ENCODE data around the gene SYNPR.
"Not testable (repeated sequence)": the region's sequence is repeated elsewhere in the genome, so short reads cannot be mapped to it uniquely, and the experiment has no call there.

SYNPR gene

DNA sequence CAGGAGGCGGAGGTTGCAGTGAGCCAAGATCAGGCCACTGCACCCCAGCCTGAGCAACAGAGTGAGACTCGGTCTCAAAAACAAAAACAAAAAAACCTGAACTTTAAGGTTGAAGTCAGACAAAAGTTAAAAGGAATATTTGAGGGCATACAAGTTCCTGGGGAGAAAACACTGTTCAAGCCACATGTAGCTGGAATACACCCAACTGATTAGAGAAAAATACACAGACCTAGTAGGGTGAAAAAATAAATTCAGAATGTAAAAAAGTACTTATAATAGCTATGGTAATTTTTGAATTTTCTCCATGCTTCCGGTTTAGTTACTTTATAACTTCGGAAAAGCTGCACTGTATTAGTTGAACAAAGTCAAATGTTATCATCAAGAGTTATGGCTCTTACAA lies 331.7 kb downstream of the SYNPR start:
- no peak for DNase-seq (ENCODE audit: low spot score)
- FAIRE-seq: no peak

DNA sequence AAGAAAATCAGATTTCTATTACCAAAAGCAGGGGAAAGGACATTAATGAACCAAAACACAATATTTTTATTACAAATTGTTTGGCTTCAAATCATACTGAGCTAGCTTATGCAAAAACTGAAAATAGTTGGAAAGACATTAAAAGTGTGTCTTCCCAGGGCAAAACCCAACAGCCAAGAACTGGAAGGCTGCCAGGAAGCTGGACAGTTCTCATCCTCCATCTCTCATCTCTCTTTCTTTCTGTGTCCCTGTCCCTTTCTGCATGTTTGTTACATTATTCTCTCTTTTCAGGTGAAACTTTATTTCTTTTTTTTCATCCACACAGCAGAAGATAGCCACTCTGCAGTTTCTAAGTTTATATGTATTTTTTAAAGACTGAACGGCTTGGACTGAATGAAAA lies 333.3 kb downstream of the SYNPR start:
- DNase-seq (ENCODE audit: low spot score) (no peak), FAIRE-seq (no peak)

DNA sequence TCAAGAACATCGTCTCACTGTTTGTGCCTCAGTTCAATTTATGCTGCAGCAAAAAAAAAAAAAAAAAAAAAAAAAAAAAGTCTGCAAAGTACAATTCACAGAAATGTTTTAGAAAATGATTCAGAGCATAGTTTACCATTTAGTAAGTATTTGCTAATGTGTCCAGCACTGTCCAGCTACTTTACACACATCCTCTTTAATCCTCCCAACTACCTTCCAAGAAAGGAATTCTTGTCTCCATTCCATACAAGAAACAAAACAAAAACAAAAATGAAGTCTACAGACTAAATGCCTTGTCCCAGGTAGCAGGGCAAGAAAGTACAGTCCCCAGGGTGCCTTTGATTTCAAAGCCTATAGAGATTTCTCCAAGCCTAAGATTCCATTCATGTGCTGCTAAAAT lies 335.5 kb downstream of the SYNPR start:
- no peak for DNase-seq (ENCODE audit: low spot score)
- FAIRE-seq: no peak

DNA sequence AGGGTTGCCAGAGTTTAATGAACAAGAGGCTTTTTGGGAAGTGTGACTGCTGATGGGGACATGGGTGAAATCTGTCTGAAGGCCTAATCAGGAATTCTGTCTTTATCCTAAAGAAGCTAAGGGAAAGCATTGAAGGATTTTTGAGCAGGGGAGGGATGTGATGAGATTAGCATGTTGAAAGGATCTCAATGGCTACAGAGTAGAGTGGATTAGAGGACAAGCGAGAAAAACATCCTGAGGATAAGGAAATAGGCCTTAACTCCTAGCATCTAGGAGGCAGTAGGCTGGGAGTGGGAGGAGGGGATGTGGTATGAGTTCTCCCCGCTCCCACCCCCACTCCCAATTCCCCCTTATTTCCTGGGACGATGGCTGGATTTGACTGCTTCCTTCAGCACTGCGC lies 339.3 kb downstream of the SYNPR start:
- FAIRE-seq: no peak
- no peak for DNase-seq (ENCODE audit: low spot score)

DNA sequence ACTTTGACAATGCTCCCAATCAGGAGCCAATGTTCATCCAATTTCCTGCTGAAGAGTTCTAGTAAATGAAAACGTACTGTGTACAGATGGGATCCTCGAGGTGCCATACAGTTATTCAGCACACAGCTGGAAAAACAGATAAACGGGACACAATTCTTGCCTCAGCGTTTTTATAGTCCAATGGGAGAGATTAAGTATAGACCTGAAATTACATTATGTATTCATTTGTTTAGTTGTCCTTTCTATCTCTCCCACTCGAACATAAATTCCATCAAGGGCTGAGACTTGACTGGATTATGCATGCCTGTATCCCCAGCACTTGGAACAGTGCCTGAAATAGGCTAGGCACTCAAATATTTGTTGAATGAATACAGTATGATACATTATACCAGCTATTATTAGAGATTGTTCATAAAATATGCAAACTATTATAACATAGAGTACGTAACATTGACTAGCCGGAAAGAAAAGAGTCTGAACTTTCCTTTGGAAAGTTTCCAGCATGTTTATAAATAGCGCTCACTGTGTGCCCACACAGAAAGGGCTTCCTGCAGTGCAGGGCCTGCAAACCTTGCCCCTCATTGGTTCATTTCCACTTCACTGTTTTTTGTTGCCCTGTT lies 346.9 kb downstream of the SYNPR start:
- DNase-seq (ENCODE audit: low spot score) (no peak), FAIRE-seq (no peak)

DNA sequence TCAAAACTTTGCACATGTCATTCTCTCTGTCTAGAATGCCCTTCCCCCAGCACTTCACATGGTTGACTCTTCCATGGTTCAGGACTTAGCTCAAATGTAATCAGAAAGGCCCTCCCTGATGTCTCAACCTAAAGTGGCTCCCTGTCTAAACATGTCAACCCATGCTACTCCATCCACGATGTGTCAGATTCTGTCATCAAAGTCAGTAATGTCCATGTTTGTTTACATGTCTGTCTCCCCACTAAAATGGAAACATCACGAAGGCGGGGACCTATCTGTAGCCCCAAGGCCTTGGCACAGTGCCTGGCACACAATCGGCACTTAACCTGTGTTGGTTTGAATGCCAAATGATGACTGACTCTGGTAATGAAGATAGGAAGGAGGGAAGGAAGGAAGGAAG lies 353.6 kb downstream of the SYNPR start:
- FAIRE-seq: no peak
- no peak for DNase-seq (ENCODE audit: low spot score)

DNA sequence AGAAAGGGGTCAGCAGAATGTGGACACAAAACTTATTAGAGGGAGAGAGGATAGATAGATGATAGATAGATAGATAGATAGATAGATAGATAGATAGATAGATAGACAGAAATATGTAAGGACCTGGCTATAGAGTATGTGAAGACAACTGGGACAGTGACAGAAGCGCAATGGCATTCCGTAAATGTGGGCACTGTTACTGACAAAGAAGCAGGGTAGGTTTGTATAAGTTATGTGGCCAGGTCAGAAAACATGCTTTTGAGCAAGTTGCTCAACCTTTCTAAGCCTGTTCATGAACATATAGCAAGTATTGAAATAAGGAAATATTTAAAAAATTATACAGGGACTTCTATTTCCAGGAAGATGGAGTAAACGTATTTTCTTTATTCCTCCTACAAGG lies 357.1 kb downstream of the SYNPR start:
- DNase-seq (ENCODE audit: low spot score) (no peak), FAIRE-seq (no peak)

DNA sequence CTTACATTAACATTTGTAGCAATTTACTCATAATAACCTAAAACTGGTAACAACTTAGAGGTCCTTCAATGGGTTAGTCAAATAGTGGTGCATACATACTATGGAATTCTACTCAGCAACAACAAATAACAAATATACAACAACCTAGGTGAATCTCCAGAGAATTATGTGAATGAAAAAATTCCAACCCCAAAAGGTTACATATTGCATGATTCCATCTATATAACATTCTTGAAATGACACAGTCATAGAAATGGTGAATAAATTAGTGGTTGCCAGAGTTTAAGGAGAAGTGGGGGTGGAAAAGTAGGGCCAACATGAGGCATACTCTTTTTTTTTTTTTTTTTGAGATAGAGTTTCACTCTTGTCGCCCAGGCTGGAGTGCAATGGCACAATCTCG lies 361.7 kb downstream of the SYNPR start:
- no peak for FAIRE-seq
- DNase-seq (ENCODE audit: low spot score): no peak

DNA sequence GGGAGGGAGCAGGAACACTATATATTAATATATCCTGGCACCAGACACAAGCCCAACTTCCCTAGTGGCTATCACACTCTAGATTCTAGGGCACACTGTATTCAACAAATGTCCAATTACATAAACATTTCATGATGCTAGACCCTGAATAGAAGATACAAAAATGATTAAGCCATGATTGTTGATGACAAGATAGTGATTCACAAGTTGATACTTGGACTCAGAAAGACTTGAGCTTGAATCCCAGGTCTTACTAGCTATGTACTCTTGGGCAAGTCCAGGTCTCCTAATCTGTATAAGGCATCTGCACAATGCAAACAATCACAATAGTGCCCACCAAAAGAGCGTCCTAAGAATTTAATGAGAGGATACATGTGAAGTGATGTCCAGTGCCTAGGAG lies 364.4 kb downstream of the SYNPR start:
- DNase-seq (ENCODE audit: low spot score): no peak
- FAIRE-seq: no peak

DNA sequence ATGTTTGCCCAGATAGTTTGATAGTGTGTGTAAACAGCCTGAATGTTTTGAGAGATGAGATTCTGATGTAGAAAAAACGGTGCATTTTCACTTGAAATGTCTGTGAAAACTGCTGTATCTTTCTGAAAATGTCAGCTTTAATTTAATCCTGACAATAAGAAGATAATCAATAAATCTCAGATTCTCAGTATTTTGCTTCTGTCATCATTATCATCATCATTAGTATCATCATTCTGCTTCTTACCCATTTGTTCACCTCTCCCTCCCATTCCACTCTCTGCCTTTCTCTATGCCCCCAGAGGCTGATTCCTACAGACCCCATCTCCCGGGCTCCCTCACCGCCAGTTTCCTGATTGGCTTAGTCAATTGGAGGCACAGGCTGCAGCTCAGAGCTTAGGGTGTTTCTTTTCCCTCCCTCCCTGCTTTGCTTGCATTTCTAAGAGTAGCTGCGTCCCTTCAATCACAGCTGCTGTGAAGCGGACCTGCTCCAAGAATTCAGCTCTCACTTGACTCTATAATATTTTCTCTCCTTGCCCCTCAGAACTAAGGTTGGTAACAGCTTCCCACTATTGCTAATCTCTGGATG lies 366.2 kb downstream of the SYNPR start:
- FAIRE-seq: no peak
- DNase-seq (ENCODE audit: low spot score): no peak

DNA sequence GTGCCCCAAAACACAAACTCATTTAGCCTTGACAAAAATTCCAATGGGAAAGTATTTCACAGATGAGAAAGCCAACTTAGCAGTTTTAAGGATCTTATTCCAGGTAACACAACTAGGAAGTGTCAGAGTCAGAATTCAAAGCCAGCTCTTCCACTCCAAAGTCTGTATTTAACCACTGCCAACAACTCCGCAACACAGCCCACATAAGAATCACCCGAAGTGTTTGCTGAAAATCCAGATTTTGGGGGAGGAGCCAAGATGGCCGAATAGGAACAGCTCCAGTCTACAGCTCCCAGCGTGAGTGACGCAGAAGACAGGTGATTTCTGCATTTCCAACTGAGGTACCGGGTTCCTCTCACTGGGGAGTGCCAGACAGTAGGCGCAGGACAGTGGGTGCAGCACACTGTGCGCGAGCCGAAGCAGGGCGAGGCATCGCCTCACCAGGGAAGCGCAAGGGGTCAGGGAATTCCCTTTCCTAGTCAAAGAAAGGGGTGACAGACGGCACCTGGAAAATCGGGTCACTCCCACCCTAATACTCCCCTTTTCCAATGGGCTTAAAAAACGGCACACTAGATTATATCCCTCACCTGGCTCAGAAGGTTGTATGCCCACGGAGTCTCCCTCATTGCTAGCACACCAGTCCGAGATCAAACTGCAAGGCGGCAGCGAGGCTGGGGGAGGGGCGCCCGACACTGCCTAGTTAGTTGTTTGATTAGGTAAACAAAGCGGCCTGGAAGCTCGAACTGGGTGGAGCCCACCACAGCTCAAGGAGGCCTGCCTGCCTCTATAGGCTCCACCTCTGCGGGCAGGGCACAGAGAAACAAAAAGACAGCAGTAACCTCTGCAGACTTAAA lies 367.0 kb downstream of the SYNPR start:
- not testable (repeated sequence) for DNase-seq (ENCODE audit: low spot score); FAIRE-seq

DNA sequence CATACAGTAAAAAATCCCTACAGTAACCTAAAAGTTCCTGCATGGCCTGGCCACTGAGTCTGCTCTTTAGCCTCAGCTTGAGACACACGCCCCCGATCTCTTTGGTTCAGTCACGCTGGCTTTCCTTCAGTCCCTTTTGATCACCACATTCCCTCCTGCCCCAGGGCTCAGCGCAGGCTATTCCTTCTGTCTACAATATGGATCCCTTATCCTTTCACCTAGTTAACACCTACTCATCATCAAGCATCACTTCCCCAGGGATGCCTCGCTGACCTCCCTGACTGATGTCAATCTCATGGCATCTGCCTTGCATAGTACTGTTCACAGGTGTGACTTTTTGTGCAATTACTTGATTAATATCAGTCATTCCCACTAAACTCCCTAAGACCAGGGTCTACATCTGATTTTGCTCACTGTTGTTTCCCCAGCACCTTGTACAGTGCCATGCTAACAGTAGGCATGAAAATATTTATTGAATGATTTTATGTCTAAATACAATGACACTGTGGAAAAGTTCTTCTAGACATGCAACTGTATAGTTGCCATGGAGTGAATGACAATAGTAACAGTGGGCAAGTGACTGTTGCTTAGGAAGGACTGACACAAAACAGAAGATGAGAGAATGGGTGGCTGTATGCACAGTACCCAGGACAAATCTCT lies 374.1 kb downstream of the SYNPR start, which contains the start of gene SNTN:
Gene SNTN, plus strand, starts transcription at position 610 of the 660 bp plus-strand sequence. Its CDS starts 13 bp downstream, at position 623.
- DNase-seq (ENCODE audit: low spot score) (no peak), FAIRE-seq (no peak)

DNA sequence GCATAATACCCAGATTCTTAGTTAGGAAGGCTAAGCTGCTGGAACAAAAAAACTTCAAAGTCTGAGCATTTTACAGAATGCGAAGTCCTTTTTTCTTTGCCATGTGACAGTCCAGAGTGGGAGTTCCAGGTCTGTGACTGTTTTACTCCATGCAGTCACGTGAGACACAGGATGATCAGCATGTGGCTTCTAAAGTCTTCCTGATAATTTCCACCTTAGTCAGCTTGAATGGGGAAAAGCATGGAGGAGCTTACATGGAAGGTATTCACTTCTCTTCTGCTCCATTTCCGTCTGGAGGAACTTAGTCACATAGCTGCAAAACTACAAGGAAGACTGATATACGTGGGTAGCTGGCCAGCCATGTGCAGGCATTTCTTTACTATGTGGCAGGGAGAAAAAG lies 376.1 kb downstream of the SYNPR start:
- DNase-seq (ENCODE audit: low spot score) (peak; percentile 15), FAIRE-seq (no peak)

DNA sequence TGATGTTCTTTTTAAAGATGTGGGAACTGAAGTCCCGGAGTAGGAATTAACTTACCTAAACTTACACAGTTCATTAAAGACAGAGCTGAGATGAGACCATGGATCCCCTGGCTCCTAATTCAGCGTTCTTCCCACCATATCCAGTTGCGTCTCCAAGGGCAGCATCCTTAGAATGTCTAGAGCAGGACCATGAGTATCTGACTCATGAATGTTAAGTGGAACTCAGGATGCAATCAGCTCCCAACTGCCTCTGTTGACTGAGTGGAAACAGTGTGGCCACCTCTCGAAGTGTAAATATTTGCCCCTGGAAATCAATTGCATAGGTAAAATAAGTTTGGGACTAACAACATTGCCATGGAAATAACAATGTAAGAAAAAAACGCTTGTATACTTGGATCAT lies 376.8 kb downstream of the SYNPR start:
- DNase-seq (ENCODE audit: low spot score) (no peak), FAIRE-seq (no peak)

DNA sequence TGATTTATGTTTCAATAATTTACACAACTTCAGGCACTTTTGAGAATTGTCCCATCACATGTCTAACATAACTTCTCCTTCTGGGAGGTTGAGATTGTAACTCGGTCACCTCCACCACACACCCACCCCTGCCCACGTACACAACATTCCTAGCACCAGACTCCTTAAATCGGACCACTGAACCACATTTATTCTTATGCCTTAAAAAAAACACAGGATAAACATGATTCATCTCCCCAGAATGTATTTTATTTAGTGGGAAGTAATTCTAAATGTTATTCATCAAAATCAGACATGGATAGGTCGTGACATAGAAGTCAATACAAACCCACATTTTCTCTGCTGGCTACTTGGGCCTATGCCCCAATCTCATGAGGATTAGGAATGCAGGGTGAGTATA lies 377.4 kb downstream of the SYNPR start:
- FAIRE-seq: peak; percentile 77
- DNase-seq (ENCODE audit: low spot score): peak; percentile 80

DNA sequence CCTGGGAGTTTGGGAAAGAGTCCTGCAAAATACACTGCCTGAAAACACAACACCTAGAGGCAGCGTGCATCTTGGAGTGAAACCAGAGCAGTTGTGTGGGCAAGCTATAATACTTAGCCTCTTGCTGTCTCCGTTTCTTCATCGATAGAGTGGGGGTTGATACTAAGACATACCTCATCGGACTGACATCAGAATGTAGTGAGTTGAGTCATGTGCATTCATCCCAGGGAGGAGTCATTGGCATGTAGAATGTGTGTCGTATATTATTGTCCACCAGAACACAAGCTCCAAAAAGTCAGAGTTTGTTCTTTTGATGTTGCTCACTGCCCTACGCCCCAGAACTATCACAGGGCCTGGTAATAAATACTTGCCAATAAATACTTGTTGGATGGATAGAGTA lies 378.7 kb downstream of the SYNPR start:
- no peak for FAIRE-seq
- DNase-seq (ENCODE audit: low spot score): peak; percentile 71

DNA sequence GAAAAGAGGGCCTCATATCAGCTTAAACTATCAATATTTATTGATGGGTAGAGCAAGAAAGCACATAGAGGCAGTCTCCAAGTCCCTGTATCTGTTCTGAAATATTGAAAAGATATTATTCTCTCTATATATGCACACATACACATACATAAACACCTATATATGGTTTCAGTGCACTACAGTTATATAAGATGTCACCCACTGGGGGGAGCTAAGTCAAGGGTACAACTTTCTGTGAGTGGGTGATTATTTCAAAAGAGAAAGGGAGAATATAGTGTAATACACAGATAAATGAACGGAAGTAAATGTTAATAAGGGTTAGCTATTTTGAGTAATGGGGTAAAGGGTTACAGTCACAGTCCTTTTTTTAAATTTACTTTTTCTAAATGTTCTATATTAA lies 383.1 kb downstream of the SYNPR start:
- DNase-seq (ENCODE audit: low spot score) (no peak), FAIRE-seq (no peak)

DNA sequence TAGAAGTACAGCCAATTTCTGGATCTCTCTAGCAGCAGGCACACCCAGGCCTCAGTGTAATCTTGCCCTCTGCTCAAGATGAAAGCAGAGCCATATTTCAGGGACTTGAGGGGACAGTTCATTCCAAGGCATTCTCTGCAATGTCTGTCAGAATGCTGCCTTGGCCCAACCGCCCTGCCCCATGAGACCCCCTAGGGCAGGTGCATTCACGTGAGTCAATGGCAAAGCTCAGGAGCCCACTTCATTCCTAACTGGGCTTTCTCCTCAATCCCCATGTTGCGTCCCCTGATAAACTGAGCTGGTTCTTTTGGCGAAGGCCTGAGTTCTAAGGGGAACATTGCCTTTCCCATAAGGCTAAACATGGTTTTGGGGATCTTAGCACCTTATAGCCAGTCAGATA lies 383.9 kb downstream of the SYNPR start:
- FAIRE-seq: no peak

DNA sequence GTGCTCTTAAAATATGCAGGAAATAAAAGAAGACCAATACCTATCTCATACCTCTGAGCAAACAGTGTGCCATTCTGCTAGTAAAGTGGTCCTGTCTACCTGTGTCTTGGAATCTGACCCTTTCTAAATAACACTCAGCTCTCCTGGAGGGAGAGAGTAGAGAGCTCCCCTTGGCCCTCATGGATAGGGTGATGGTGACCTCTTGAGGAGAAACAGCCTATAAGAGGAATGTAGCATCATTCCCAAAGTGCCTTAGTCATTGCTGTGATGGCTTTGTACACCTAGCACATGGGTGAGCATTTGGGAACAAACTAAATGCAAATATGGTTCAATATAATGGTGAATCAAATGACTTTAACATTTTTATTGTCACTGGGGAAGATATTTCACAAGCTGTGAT lies 384.4 kb downstream of the SYNPR start:
- DNase-seq (ENCODE audit: low spot score): no peak
- FAIRE-seq: no peak

More for the DNA sequence above, 383.9 kb downstream of the SYNPR start:
- no peak for DNase-seq (ENCODE audit: low spot score)
